ENCODE measurements around the gene ASS1. TPM values are rescaled to one million over a fixed set of nuclear protein-coding genes. Genes with fewer than 3 reads are reported as not detected.

ASS1 gene
- total and polyA plus RNA-seq, 2 donors (not counting 1 experiment from before 2014, with no cell fraction given), result 0.30 to 0.44 TPM

GRCh38 chr9:130482463-130482862 lies 37.7 kb downstream of the ASS1 start:
- peaks cover 23% of the 10 kb centered on the region for H3K27me3 Mint-ChIP-seq
- H3K4me1 Mint-ChIP-seq, result no peaks in the 10 kb centered on the region
- POLR2A ChIA-PET, result no interaction called here
- Histone ChIP-seq H3K4me2 (replicated peaks; ENCODE audit: low read depth, low read length, poor library complexity, severe bottlenecking) (no peak overlapping the region), H3K27me3 (replicated peaks in 1 of 4; ENCODE audit: control extremely low read depth in 1 of 4, control insufficient read depth in 3 of 4, insufficient read depth in 4 of 4, low read length in 3 of 4) (peaks cover 0 to 5% (median 0%) of the 10 kb centered on the region in 4 experiments), H3K4me3 (ENCODE audit: control extremely low read depth in 1 of 5, extremely low read depth in 1 of 5, insufficient read depth in 1 of 5, low read depth in 2 of 5, low read length in 4 of 5) (no peak overlapping the region), H3K9ac (ENCODE audit: low read length) (no peak overlapping the region), H3K4me1 (ENCODE audit: control insufficient read depth in 2 of 2, insufficient read depth in 2 of 2, low read length in 2 of 2) (no peaks in the 10 kb centered on the region), H2AFZ (ENCODE audit: insufficient read depth, low read depth, low read length, poor library complexity, severe bottlenecking) (no peak overlapping the region), H3K79me2 (ENCODE audit: control insufficient read depth, insufficient read depth, low read length) (no peaks in the 10 kb centered on the region), H3K9me3 (ENCODE audit: control extremely low read depth in 1 of 3, control insufficient read depth in 2 of 3, insufficient read depth in 1 of 3, low read length in 2 of 3) (no peaks in the 10 kb centered on the region), H3K27ac (ENCODE audit: low read length in 2 of 2) (no peak overlapping the region), H3K36me3 (replicated peaks in 1 of 2; ENCODE audit: control extremely low read depth in 1 of 2, control insufficient read depth in 1 of 2, extremely low read depth in 1 of 2, insufficient read depth in 2 of 2, low read length in 1 of 2) (no peaks in the 10 kb centered on the region), H4K20me1 (ENCODE audit: control insufficient read depth, insufficient read depth, low read length, poor library complexity, severe bottlenecking) (no peaks in the 10 kb centered on the region)
- ATAC-seq (ENCODE audit: low read depth) (no peak), DNase-seq (no peak)
- CTCF ChIA-PET, result no interaction called here
- no peak overlapping the region for H3K27ac Mint-ChIP-seq
- TF ChIP-seq CTCF (IDR thresholded peaks at IDR 0.05), result no peak
- TF ChIP-seq EZH2 (IDR thresholded peaks at IDR 0.05; ENCODE audit: borderline replicate concordance, insufficient read depth, low read depth, low read length, poor library complexity, severe bottlenecking), result no peak
- 66% methylated on average over 5 of the region's 5 CpGs for WGBS (ENCODE audit: insufficient coverage)
- H3K9me3 Mint-ChIP-seq (ENCODE audit: insufficient read depth), result no peaks in the 10 kb centered on the region
- H3K4me3 Mint-ChIP-seq, result no peak overlapping the region
- intact Hi-C loops (cut with micrococcal nuclease), result no loop called here

DNA sequence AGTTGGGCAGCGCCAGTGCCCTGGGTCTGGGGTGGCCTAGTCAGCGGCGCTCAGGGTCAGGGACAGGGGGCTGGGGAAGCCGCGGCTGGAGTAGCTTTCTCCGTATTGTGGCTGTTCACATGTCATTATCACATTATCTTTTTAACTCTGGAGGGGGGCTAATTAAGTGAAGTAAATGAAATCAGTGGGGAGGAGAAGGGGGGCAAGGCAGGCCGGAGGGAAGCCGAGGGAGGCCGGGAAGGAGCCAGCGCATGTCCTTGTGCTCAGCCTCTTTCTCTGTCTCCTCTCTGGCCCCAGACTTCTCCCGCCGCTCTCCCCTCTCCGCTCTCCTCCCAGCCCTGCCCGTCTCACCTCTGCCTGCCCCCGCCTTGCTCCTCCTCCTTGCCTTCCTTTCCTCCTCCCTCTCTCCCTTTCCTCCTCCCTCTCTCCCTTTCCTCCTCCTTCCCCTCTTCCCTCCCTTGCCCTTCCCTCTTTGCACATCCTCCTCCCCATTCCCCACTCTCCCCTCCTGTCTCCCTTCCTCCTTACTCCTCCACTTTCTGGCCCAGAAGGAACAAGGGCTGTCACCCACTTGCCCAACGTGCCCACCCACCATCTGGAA lies 38.7 kb downstream of the ASS1 start:
- Mint-ChIP-seq H3K4me1 (no peaks in the 10 kb centered on the region), H3K4me3 (no peak overlapping the region), H3K27me3 (peaks cover 23% of the 10 kb centered on the region), H3K27ac (no peak overlapping the region), H3K9me3 (ENCODE audit: insufficient read depth) (no peaks in the 10 kb centered on the region)
- Histone ChIP-seq H3K79me2 (ENCODE audit: control insufficient read depth, insufficient read depth, low read length) (no peaks in the 10 kb centered on the region), H3K27ac (ENCODE audit: low read length in 2 of 2) (no peak overlapping the region), H3K4me3 (ENCODE audit: control extremely low read depth in 1 of 5, extremely low read depth in 1 of 5, insufficient read depth in 1 of 5, low read depth in 2 of 5, low read length in 4 of 5) (no peak overlapping the region), H3K27me3 (replicated peaks in 1 of 4; ENCODE audit: control extremely low read depth in 1 of 4, control insufficient read depth in 3 of 4, insufficient read depth in 4 of 4, low read length in 3 of 4) (peaks cover 0 to 5% (median 0%) of the 10 kb centered on the region in 4 experiments), H3K36me3 (replicated peaks in 1 of 2; ENCODE audit: control extremely low read depth in 1 of 2, control insufficient read depth in 1 of 2, extremely low read depth in 1 of 2, insufficient read depth in 2 of 2, low read length in 1 of 2) (no peaks in the 10 kb centered on the region), H3K4me1 (ENCODE audit: control insufficient read depth in 2 of 2, insufficient read depth in 2 of 2, low read length in 2 of 2) (no peaks in the 10 kb centered on the region), H3K9ac (ENCODE audit: low read length) (no peak overlapping the region), H2AFZ (ENCODE audit: insufficient read depth, low read depth, low read length, poor library complexity, severe bottlenecking) (no peak overlapping the region), H3K9me3 (ENCODE audit: control extremely low read depth in 1 of 3, control insufficient read depth in 2 of 3, insufficient read depth in 1 of 3, low read length in 2 of 3) (no peaks in the 10 kb centered on the region), H4K20me1 (ENCODE audit: control insufficient read depth, insufficient read depth, low read length, poor library complexity, severe bottlenecking) (no peaks in the 10 kb centered on the region), H3K4me2 (replicated peaks; ENCODE audit: low read depth, low read length, poor library complexity, severe bottlenecking) (no peak overlapping the region)
- CTCF ChIA-PET, result no interaction called here
- DNase-seq (no peak), ATAC-seq (ENCODE audit: low read depth) (no peak)
- POLR2A ChIA-PET, result no interaction called here
- 31% methylated on average over 12 of the region's 16 CpGs for WGBS (ENCODE audit: insufficient coverage)
- no peak for TF ChIP-seq EZH2 (IDR thresholded peaks at IDR 0.05; ENCODE audit: borderline replicate concordance, insufficient read depth, low read depth, low read length, poor library complexity, severe bottlenecking)
- no peak for TF ChIP-seq CTCF (IDR thresholded peaks at IDR 0.05)
- intact Hi-C loops (cut with micrococcal nuclease), result no loop called here
